A673 (cell line): ENCODE data around the gene PGAP1.

ENCODE experiments used
- CTCF ChIP-seq: fragments of 300-800, 200-600 bp; sonication (generic); conservative IDR thresholded peaks from 2 replicates; pipeline ENCODE4 v1.5.1; 2017; ENCODE audit warnings: low read depth, mild to moderate bottlenecking, antibody characterized with exemption, low read length, moderate library complexity, mixed read lengths
- EZH2 ChIP-seq: fragments of 200-600 bp; sonication (generic); IDR thresholded peaks from 2 replicates; pipeline ENCODE4 v1.6.1; 2017; ENCODE audit warnings: borderline replicate concordance, low read depth, mild to moderate bottlenecking, mixed read lengths, antibody characterized with exemption, low read length; ENCODE audit not compliant: poor library complexity, severe bottlenecking

GRCh38 chr2:196971574-196972279, 45.2 kb upstream of the PGAP1 start:
- TF ChIP-seq CTCF (no peak), EZH2 (no peak)
